GM12872 (cell line): ENCODE measurements around the gene HMGCL.
A peak's percentile ranks its signal among the peaks of the same experiment; 100 is the strongest.

ENCODE experiments used
- TF ChIP-seq, protein P1 (sequence below): IDR thresholded peaks from 3 replicates; pipeline ENCODE4 v1.5.1; 2011; ENCODE audit warnings: low read depth, mild to moderate bottlenecking, low read length, moderate library complexity; ENCODE audit not compliant: insufficient read depth

The HMGCL gene

DNA sequence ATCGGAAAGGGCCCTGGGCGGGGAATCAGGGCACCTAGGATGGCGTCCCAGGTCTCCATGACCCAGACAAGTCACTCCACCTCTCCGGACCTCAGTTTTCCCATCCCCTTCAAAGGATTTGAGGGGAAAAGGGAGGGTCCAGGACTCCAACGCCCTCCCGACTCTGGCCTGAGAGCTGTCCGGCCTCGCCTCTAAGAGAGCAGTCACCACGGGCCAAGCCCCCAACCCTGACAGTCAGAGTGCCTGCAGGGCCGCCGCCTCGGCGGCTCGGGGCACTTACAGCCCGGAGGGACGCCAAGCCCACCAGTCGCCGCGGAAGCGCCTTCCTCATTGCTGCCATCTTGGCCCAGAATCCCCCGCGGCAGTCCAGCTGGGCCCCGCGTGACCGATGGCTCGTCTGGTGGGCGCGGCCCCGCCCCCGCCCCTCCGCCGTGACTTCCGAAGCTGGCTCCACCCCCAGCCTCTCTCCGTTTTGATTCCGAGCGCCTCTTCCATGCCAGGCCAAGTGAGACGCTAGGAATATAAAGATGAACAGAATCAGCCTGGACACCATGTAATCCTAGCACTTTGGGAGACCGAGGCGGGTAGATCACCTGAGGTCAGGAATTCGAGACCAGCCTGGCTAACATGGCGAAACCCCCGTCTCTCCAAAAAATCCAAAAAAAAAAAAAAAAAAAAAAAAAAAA lies at the start of gene HMGCL:
TSS of gene HMGCL (minus strand) at position 354 of the 686 bp plus-strand sequence. CDS start at position 340, 14 bp downstream.
- TF ChIP-seq, protein P1, sequence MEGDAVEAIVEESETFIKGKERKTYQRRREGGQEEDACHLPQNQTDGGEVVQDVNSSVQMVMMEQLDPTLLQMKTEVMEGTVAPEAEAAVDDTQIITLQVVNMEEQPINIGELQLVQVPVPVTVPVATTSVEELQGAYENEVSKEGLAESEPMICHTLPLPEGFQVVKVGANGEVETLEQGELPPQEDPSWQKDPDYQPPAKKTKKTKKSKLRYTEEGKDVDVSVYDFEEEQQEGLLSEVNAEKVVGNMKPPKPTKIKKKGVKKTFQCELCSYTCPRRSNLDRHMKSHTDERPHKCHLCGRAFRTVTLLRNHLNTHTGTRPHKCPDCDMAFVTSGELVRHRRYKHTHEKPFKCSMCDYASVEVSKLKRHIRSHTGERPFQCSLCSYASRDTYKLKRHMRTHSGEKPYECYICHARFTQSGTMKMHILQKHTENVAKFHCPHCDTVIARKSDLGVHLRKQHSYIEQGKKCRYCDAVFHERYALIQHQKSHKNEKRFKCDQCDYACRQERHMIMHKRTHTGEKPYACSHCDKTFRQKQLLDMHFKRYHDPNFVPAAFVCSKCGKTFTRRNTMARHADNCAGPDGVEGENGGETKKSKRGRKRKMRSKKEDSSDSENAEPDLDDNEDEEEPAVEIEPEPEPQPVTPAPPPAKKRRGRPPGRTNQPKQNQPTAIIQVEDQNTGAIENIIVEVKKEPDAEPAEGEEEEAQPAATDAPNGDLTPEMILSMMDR: no peak

DNA sequence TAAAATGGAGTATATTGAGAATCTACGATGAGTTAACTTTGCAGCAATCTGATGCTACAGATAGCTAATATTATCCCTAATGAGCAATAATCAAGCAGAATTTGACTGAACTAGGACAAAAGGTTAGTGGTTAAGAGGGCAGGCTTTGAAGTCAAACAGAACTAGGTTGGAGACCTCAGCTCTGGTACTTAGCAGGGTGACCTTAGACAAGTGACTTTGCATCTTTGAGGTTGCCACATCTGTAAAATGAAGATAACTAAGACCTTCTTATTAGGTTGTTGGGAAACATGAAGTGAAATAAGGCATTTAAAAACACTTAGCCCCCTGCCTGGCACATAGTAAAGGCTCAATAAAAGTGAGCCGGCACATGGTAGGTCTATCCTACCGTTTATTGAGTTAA lies 47.2 kb upstream of the HMGCL start:
- TF ChIP-seq, protein P1: no peak

DNA sequence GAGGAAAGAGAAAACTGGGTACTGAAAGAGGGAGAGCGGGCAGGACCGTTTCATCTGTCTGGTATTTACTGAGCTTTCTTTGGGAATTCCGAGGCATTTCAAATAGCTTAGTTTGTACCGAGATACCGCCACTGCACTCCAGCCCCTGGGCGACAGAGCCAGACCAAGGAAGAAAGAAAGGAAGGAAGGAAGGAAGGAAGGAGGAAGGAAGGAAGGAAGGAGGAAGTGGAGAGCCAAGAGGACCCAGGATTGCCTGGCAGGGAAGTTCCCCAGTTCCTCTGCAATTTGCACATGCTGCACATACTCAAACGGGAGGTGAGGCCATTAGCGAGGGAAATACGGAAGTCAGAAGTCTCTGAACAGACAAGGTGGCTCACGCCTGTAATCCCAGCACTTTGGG lies 43.8 kb upstream of the HMGCL start:
- TF ChIP-seq, protein P1: no peak

DNA sequence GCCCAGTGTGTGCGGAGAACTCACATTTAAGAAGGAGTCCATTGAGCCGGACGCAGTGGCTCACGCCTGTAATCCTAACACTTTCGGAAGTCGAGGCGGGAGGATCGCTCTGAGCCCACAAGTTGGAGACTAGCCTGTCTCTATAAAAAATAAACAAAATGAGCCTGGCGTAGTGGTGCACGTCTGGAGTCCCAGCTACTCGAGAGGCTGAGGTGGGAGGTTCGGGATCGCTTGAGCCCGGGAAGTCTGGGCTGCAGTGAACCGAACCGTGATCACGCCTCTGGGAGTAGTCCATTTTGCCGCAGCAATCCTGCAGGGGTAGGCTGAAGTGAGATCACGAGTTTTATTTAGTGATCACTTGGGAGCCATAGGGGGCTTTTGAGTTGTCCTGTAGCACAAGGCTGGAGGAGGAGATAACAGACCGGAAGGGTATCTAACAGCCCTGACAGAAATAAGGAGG lies 43.4 kb upstream of the HMGCL start:
- TF ChIP-seq, protein P1: no peak

DNA sequence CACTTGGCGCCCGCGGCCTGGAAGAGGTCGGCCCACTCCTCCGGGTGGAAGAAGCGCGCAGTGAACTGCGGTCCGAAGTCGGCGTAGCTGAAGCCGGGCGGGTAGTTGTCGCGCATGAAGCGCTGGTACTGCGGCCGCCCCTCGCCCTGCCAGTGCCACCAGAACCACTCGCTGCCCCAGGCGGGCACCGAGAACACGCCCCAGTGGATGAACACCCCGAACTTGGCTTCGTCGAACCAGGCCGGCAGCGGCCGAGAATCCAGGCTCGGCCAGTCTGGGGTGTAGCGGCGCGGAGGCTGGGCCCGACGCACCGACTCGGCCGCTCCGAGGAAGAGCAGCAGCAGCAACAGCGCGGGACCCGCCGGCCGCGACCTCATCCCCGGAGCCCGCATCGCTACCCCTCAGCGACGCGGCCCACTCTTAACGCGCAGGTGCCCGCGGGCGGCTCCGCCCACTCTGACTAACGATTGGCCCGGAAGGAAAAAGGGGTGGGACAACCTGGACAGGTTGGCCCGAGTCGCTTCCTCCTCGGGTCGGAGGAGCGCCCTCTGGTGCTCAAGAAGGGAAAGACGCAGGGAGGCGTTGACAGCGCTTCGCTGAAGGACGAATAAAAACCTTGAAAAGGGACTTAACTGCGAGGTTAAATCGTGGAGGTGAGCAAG lies 42.8 kb upstream of the HMGCL start, which contains the start of gene FUCA1:
TSS of gene FUCA1 (minus strand) at position 396 of the 662 bp plus-strand sequence. CDS start at position 392, 4 bp downstream.
- TF ChIP-seq, protein P1: peak; percentile 93

DNA sequence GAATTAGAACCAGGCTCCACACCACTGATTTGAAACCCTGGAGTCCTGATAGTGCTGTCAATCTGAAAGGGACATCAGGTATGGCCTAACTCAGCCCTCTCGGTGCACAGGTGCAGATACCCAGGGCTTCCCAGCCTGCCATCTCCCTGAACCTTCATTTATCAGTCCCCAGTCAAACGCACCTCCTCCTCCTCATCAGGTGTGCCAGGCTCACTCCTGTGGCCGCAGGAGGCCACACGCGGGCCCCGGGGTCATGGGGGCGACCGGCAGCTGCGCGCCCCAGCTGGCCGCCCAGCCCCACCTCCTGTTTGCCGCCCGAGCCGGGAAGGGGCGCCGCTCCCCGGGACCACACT lies 42.3 kb upstream of the HMGCL start:
- TF ChIP-seq, protein P1: no peak

DNA sequence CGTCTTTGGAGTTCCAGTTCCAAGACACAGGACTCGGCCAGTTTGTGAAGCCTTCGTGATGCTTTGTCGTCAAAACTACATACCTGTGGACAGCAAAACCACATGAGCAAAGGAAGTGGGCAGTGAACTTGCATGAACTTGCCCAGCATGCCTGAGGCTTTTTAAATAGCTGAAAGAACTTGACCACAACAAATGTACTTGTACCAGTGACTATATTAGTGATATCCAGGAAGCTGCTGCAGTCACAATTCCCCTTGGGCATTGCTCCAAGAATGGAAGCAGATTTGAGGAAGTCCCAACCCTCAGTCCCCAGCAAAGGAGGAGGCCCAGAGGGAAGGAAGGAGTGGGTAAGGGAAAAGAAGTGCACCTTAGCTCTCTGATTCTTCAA lies 40.3 kb upstream of the HMGCL start:
- TF ChIP-seq, protein P1: no peak
